K562 (cell line): Measurements from ENCODE around the gene CCNJL. TPM values are rescaled to one million over a fixed set of nuclear protein-coding genes. Genes with fewer than 3 reads are reported as not detected.
A peak's percentile ranks its signal among the peaks of the same experiment; 100 is the strongest.

Source experiments
- ATAC-seq: fragments of 200-7000 bp; cut with Tn5 transposase; 3 replicates; pipeline ENCODE4 v1.9.1; 2020; ENCODE audit warnings: moderate library complexity
- BruUV-seq: library from RNA; stranded (reverse); fragments of 400-500 nt; replicated peaks from 2 replicates; lab custom pipeline; 2021; lab: Mats Ljungman, UMichigan
- CTCF ChIA-PET: fragments of 300-600 bp; formaldehyde crosslinking; extraction: SDS; loops from one replicate; lab custom pipeline; 2021; ENCODE audit warnings: low intra/inter-chr PET ratio; lab: Yijun Ruan, JAX
- POLR2A ChIA-PET: fragments of 300-600, 350-650 bp; sonication (Branson Sonifier 250); formaldehyde crosslinking; extraction: SDS; loops from one replicate; lab custom pipeline; 2021; ENCODE audit warnings: antibody characterized with exemption, inconsistent platforms; lab: Yijun Ruan, JAX
- DNase-seq, 4 experiments: peaks; one replicate each; pipeline versions ENCODE4 v3.0.0 to v3.0.0-alpha.2; 2011 to 2018; ENCODE audit warnings: low spot score in 3 of 4, mixed read lengths in 3 of 4; ENCODE audit errors: extremely low read depth in 1 of 4
- FAIRE-seq: peaks from 2 replicates; lab custom pipeline; 2011; peaks lifted over from hg19 to GRCh38; lab: Jason Lieb, UNC
- H2AFZ ChIP-seq: 2 replicates; pipeline ENCODE4 v1.6.0; 2011; ENCODE audit warnings: low read depth, low read length, control low read depth, inconsistent platforms
- H3K27ac ChIP-seq: fragments of 200-600 bp; 3 replicates; pipeline ENCODE4 v1.8.0; 2011; ENCODE audit warnings: low read depth, mild to moderate bottlenecking, control low read depth, inconsistent platforms, low read length, moderate library complexity, mixed read lengths; ENCODE audit errors: extremely low read depth
- H3K27me3 ChIP-seq, 2 experiments: fragments of 300-600 bp in 1 of 2; 2 replicates in 1 of 2; 3 replicates in 1 of 2; pipeline versions ENCODE4 v1.6.0 to v1.8.0; 2011; ENCODE audit warnings: inconsistent platforms in 2 of 2, low read length in 2 of 2, mild to moderate bottlenecking in 1 of 2, mixed read lengths in 1 of 2, moderate library complexity in 1 of 2; ENCODE audit not compliant: control insufficient read depth in 2 of 2, insufficient read depth in 2 of 2
- H3K36me3 ChIP-seq: fragments of 300-600 bp; 3 replicates; pipeline ENCODE4 v1.8.0; 2011; ENCODE audit warnings: mild to moderate bottlenecking, low read length, inconsistent platforms; ENCODE audit not compliant: control insufficient read depth, insufficient read depth
- H3K4me1 ChIP-seq, 2 experiments: fragments of 200-600 bp in 1 of 2; replicated peaks in 1 of 2; 2 replicates in 1 of 2; 3 replicates in 1 of 2; pipeline versions ENCODE4 v1.5.1 to v1.8.0; 2011; ENCODE audit warnings: inconsistent platforms in 2 of 2, low read length in 2 of 2, mild to moderate bottlenecking in 1 of 2, mixed read lengths in 1 of 2, moderate library complexity in 1 of 2; ENCODE audit not compliant: control insufficient read depth in 2 of 2, insufficient read depth in 2 of 2
- H3K4me2 ChIP-seq: 2 replicates; pipeline ENCODE4 v1.6.1; 2011; ENCODE audit warnings: low read length, control low read depth, inconsistent platforms, mixed read lengths; ENCODE audit not compliant: insufficient read depth
- H3K4me3 ChIP-seq: fragments of 200-600 bp; sonication (generic), shearing (Covaris generic); 2 replicates; pipeline ENCODE4 v1.5.1; 2016; ENCODE audit warnings: control low read depth, inconsistent platforms
- H3K79me2 ChIP-seq: fragments of 200-600 bp; 3 replicates; pipeline ENCODE4 v1.8.0; 2011; ENCODE audit warnings: low read length, inconsistent platforms; ENCODE audit not compliant: control insufficient read depth, insufficient read depth
- H3K9ac ChIP-seq, 2 experiments: 2 replicates each; pipeline versions ENCODE4 v1.6.0 to v1.6.1; 2011; ENCODE audit warnings: low read depth in 2 of 2, low read length in 2 of 2, control low read depth in 1 of 2, inconsistent platforms in 1 of 2, mild to moderate bottlenecking in 1 of 2, mixed read lengths in 1 of 2; ENCODE audit not compliant: insufficient read depth in 1 of 2
- H3K9me1 ChIP-seq: one replicate; pipeline ENCODE4 v1.6.0; 2011; ENCODE audit warnings: inconsistent platforms, mild to moderate bottlenecking, low read length, moderate library complexity; ENCODE audit not compliant: control insufficient read depth, insufficient read depth
- H3K9me3 ChIP-seq: replicated peaks from 2 replicates; pipeline ENCODE4 v1.5.1; 2011; ENCODE audit warnings: low read depth, low read length, inconsistent platforms; ENCODE audit not compliant: control insufficient read depth, insufficient read depth
- H4K20me1 ChIP-seq: replicated peaks from 2 replicates; pipeline ENCODE4 v1.6.1; 2011; ENCODE audit warnings: low read length, inconsistent platforms, mixed read lengths; ENCODE audit not compliant: control insufficient read depth, insufficient read depth
- CBX5 ChIP-seq: IDR thresholded peaks from 2 replicates; pipeline ENCODE4 v1.6.1; 2014; ENCODE audit warnings: low read depth, borderline replicate concordance
- CSDE1 ChIP-seq, 2 experiments: fragments of 450-650 bp; IDR thresholded peaks; 2 replicates each; pipeline ENCODE4 v1.6.1; 2016; ENCODE audit warnings: mild to moderate bottlenecking in 1 of 2
- ETS1 ChIP-seq: conservative IDR thresholded peaks from 2 replicates; pipeline ENCODE4 v1.6.1; 2011; ENCODE audit warnings: low read depth, mild to moderate bottlenecking, low read length; ENCODE audit not compliant: control insufficient read depth
- FOXJ2 ChIP-seq: fragments of 200-800 bp; sonication (Bioruptor generic); IDR thresholded peaks from 2 replicates; pipeline ENCODE4 v1.6.1; 2016; ENCODE audit warnings: missing genetic modification characterization, missing compliant biosample characterization
- GATAD2A ChIP-seq: fragments of 450-650 bp; IDR thresholded peaks from 2 replicates; pipeline ENCODE4 v1.6.1; 2017
- HLTF ChIP-seq: fragments of 450-650 bp; IDR thresholded peaks from 2 replicates; pipeline ENCODE4 v1.6.1; 2016
- JUND ChIP-seq, 2 experiments: IDR thresholded peaks; 2 replicates in 1 of 2; 3 replicates in 1 of 2; pipeline ENCODE4 v1.6.1; 2011; ENCODE audit warnings: borderline replicate concordance in 2 of 2, low read depth in 2 of 2, low read length in 2 of 2, improper control_type of control experiment in 1 of 2, missing biosample characterization in 1 of 2, missing genetic modification characterization in 1 of 2, missing genetic modification reagents in 1 of 2
- MAFF ChIP-seq: IDR thresholded peaks from 2 replicates; pipeline ENCODE4 v1.6.1; 2012; ENCODE audit warnings: low read length, improper control_type of control experiment
- MAFG ChIP-seq: fragments of 450-650 bp; conservative IDR thresholded peaks from 2 replicates; pipeline ENCODE4 v1.6.1; 2016; ENCODE audit warnings: missing genetic modification characterization, missing compliant biosample characterization
- NCOA1 ChIP-seq: fragments of 450-650 bp; IDR thresholded peaks from 2 replicates; pipeline ENCODE4 v1.6.1; 2016; ENCODE audit warnings: low read depth
- NFIX ChIP-seq: fragments of 250-450 bp; sonication (Bioruptor Pico); IDR thresholded peaks from 2 replicates; pipeline ENCODE4 v1.4.0; 2020; ENCODE audit warnings: low read depth, mild to moderate bottlenecking, moderate library complexity
- NFRKB ChIP-seq: fragments of 450-650 bp; IDR thresholded peaks from 2 replicates; pipeline ENCODE4 v1.6.1; 2016; ENCODE audit warnings: low read depth
- SMAD3 ChIP-seq: fragments of 450-650 bp; formaldehyde crosslinking; conservative IDR thresholded peaks from 2 replicates; pipeline ENCODE4 v1.4.0; 2020; ENCODE audit warnings: mild to moderate bottlenecking
- SNAPC5 ChIP-seq: fragments of 250-450 bp; sonication (Bioruptor Pico); IDR thresholded peaks from 2 replicates; pipeline ENCODE4 v1.8.0; 2021; ENCODE audit warnings: moderate library complexity, mild to moderate bottlenecking, inconsistent platforms
- SOX6 ChIP-seq: fragments of 450-650 bp; IDR thresholded peaks from 2 replicates; pipeline ENCODE4 v1.6.1; 2014; ENCODE audit warnings: mild to moderate bottlenecking
- TCF3 ChIP-seq: sonication (generic); formaldehyde crosslinking; IDR thresholded peaks from 2 replicates; pipeline ENCODE4 v1.4.0; 2020; ENCODE audit warnings: mild to moderate bottlenecking, missing genetic modification reagents
- ZBTB5 ChIP-seq: fragments of 450-650 bp; IDR thresholded peaks from 2 replicates; pipeline ENCODE4 v1.6.1; 2017; ENCODE audit warnings: antibody characterized with exemption
- ZFPM2 ChIP-seq: fragments of 250-450 bp; sonication (Bioruptor Pico); IDR thresholded peaks from 2 replicates; pipeline ENCODE4 v1.5.1; 2022; ENCODE audit warnings: mild to moderate bottlenecking
- ZNF24 ChIP-seq: fragments of 450-650 bp; IDR thresholded peaks from 2 replicates; pipeline ENCODE4 v1.6.1; 2016
- ZNF79 ChIP-seq: fragments of 250-450 bp; sonication (Bioruptor Pico); IDR thresholded peaks from 2 replicates; pipeline ENCODE4 v1.4.0; 2020; ENCODE audit warnings: low read depth, mild to moderate bottlenecking, moderate library complexity
- WGBS: fragments of 100-300 bp; shearing (Covaris generic); methylation state at CpG from one replicate; pipeline ENCODE4 v1.1.6; 2016; ENCODE audit warnings: low coverage, mixed read lengths; ENCODE audit not compliant: insufficient coverage; ENCODE audit errors: missing lambda C conversion rate; 5-methylcytosine and 5-hydroxymethylcytosine counted together
- in situ Hi-C: fragments of 300-500 bp; cut with MboI; formaldehyde crosslinking; loops from 4 replicates; pipeline ENCODE4 v1.15.0; 2018; ENCODE audit warnings: inconsistent platforms, mixed read lengths
- intact Hi-C: fragments of 100-400 bp; cut with micrococcal nuclease; formaldehyde crosslinking; loops from 2 replicates; pipeline ENCODE4 v1.14.2; 2022
- polyA plus RNA-seq, 8 experiments: library from polyadenylated mRNA; depleted of rRNA in 4 of 8; stranded (reverse) in 5 of 8; unstranded in 3 of 8; fragments of >200 nt; fragmentation: Nextera tagmentation in 2 of 8; fragmentation: Illumina TruSeq in 1 of 8; extraction: Ambion mirVana in 2 of 8; extraction: Trizol in 1 of 8; gene quantifications; 2 replicates each; pipeline versions ENCODE4 v1.2.1 to v1.2.3, GENCODE V29; 2011 to 2014; ENCODE audit warnings: inconsistent platforms in 1 of 8, missing spikeins in 1 of 8
- total RNA-seq, 7 experiments: library from RNA; depleted of rRNA in 6 of 7; stranded (reverse); fragments of >200 nt in 6 of 7; fragmentation: Illumina TruSeq in 2 of 7; extraction: Trizol in 2 of 7; gene quantifications; 2 replicates each; pipeline versions ENCODE4 v1.2.1 to v1.2.3, GENCODE V29; 2011 to 2021; ENCODE audit warnings: low replicate concordance in 1 of 7

The CCNJL gene
- total and polyA plus RNA-seq, 9 of the 15 experiments (the other 6 are each of a cell fraction or from before 2014, with no cell fraction given): 0.04 TPM; not detected in 8

GRCh38 chr5:160260881-160261815 is 51.2 kb downstream of the CCNJL start:
- Histone ChIP-seq H3K79me2 (no peaks in the 10 kb centered on the region), H3K4me2 (peak overlapping the region; percentile 87), H4K20me1 (peaks cover 5% of the 10 kb centered on the region; the same call in 1 of the 2 replicates), H3K9me3 (no peaks in the 10 kb centered on the region), H3K36me3 (no peaks in the 10 kb centered on the region), H3K27me3 (no peaks in the 10 kb centered on the region), H2AFZ (peak overlapping the region; percentile 72), H3K4me1 (peaks cover 29 to 36% of the 10 kb centered on the region in 2 experiments), H3K4me3 (no peak overlapping the region), H3K9me1 (peaks cover 8% of the 10 kb centered on the region), H3K9ac (peak overlapping the region in 1 of 2 experiments; percentile 60; a peak in 3 of 4 replicates), H3K27ac (peak overlapping the region; percentile 87)
- ATAC-seq: peak; percentile 94
- intact Hi-C loops: loop anchor here (1.0 to 5.0 kb wide), 2 partner anchors 17 to 179 kb away; no protein-coding TSS in a partner anchor
- peak; percentile 93 to 97 (median 94) for DNase-seq
- peak; percentile 100 for FAIRE-seq
- ChIA-PET CTCF (no interaction called here), POLR2A (interaction anchor here (0.6 to 2.2 kb wide), 11 partner anchors 9 to 211 kb away, joined by 3 to 13 read pairs (median 4); no protein-coding TSS in a partner anchor)
- 0% methylated on average over 21 of the region's 22 CpGs for WGBS
- in situ Hi-C loops: no loop called here
- BruUV-seq: no TSS peak
- peak; percentile 94 for TF ChIP-seq NCOA1
- no peak; the same call in 1 of the 2 replicates for TF ChIP-seq CBX5
- TF ChIP-seq CSDE1 (IDR thresholded peaks at IDR 0.05): 0 out of 4 replicates have a peak, but pooled peaks of 1 of the 2 experiments have one; percentile 25
- 0 out of 2 replicates have a peak, but pooled peaks have one; percentile 13 for TF ChIP-seq NFRKB
- peak; percentile 77 for TF ChIP-seq ZNF24
- no peak for TF ChIP-seq GATAD2A
- TF ChIP-seq MAFG (tag): 0 out of 2 replicates have a peak, but pooled peaks have one; percentile 17
- TF ChIP-seq ZBTB5: no peak
- TF ChIP-seq JUND (IDR thresholded peaks at IDR 0.05; ENCODE audit: borderline replicate concordance, low read depth, low read length): peak; percentile 90
- peak; percentile 87; the same call in 2 of the 3 replicates for TF ChIP-seq JUND (tag; IDR thresholded peaks at IDR 0.05; ENCODE audit: borderline replicate concordance, low read depth, low read length)
- peak; percentile 96 for TF ChIP-seq ETS1
- TF ChIP-seq FOXJ2: no peak
- peak; percentile 97 for TF ChIP-seq SOX6
- TF ChIP-seq SMAD3 (CRISPR knock-in tag): 0 out of 2 replicates have a peak, but pooled peaks have one; percentile 23
- TF ChIP-seq NFIX (CRISPR knock-in tag): no peak
- TF ChIP-seq ZNF79 (CRISPR knock-in tag): no peak
- TF ChIP-seq SNAPC5 (CRISPR knock-in tag): no peak
- TF ChIP-seq TCF3: peak; percentile 100
- no peak for TF ChIP-seq ZFPM2 (CRISPR knock-in tag)
- TF ChIP-seq MAFF: no peak
- peak; percentile 97 for TF ChIP-seq HLTF
